GM18858 (cell line): ENCODE data around the gene FCHSD1.

Experiments used
- ATAC-seq: cut with Tn5 transposase; IDR thresholded peaks from one replicate; pipeline ENCODE4 v1.9.1; 2021; ENCODE audit not compliant: unreplicated experiment

Gene FCHSD1

GRCh38 chr5:141672841-141673813, 21.9 kb upstream of the FCHSD1 start:
- ATAC-seq, result no peak

GRCh38 chr5:141672071-141672840, 21.0 kb upstream of the FCHSD1 start:
- no peak for ATAC-seq

- ATAC-seq, result no peak
Measured at GRCh38 chr5:141669520-141669919, 18.3 kb upstream of the FCHSD1 start.

- ATAC-seq, result no peak
Measured at GRCh38 chr5:141668601-141669265, 17.5 kb upstream of the FCHSD1 start.

GRCh38 chr5:141665995-141666940, 15.1 kb upstream of the FCHSD1 start:
- ATAC-seq, result no peak

- peak; percentile 95 for ATAC-seq
Measured at GRCh38 chr5:141664733-141665461, 13.7 kb upstream of the FCHSD1 start.

GRCh38 chr5:141663506-141663905, 12.3 kb upstream of the FCHSD1 start:
- no peak for ATAC-seq

GRCh38 chr5:141662028-141662427, 10.8 kb upstream of the FCHSD1 start:
- no peak for ATAC-seq

- ATAC-seq, result peak; percentile 64
Measured at GRCh38 chr5:141657937-141658545, 6.8 kb upstream of the FCHSD1 start.

GRCh38 chr5:141657404-141657803, 6.2 kb upstream of the FCHSD1 start:
- no peak for ATAC-seq

GRCh38 chr5:141656396-141656795, 5.2 kb upstream of the FCHSD1 start:
- ATAC-seq, result no peak

- no peak for ATAC-seq
Measured at GRCh38 chr5:141655020-141655419, 3.8 kb upstream of the FCHSD1 start.

- no peak for ATAC-seq
Measured at GRCh38 chr5:141654298-141654697, 3.1 kb upstream of the FCHSD1 start.

GRCh38 chr5:141651728-141652105, 499 bp upstream of the FCHSD1 start:
- ATAC-seq, result no peak

- no peak for ATAC-seq
Measured at GRCh38 chr5:141649972-141650371, 1.2 kb downstream of the FCHSD1 start.

GRCh38 chr5:141649056-141649688, 2.0 kb downstream of the FCHSD1 start:
- no peak for ATAC-seq

- ATAC-seq, result no peak
Measured at GRCh38 chr5:141647851-141648250, 3.4 kb downstream of the FCHSD1 start.

GRCh38 chr5:141647242-141647641, 4.0 kb downstream of the FCHSD1 start:
- ATAC-seq, result no peak

- ATAC-seq, result no peak
Measured at GRCh38 chr5:141646026-141646425, 5.2 kb downstream of the FCHSD1 start.
